ENCODE measurements around the gene ASIC4.

GRCh38 chr2:219478916-219479315 is 35.4 kb upstream of the ASIC4 start:
- TF ChIP-seq CTCF (optimal IDR thresholded peaks at IDR 0.05 in 1 of 3, IDR thresholded peaks at IDR 0.05 in 1 of 3, conservative IDR thresholded peaks at IDR 0.05 in 1 of 3; ENCODE audit: extremely low read depth in 1 of 3, insufficient read depth in 2 of 3, low read length in 3 of 3) (no peak), EZH2 (IDR thresholded peaks at IDR 0.05; ENCODE audit: low read length) (no peak)
